NCI-H2081 (cell line): Measurements from ENCODE around the gene SNUPN.
A peak's percentile ranks its signal among the peaks of the same experiment; 100 is the strongest.

Experiments
- DNase-seq, 2 experiments: peaks; one replicate each; lab custom pipeline; 2025; lab: John Stamatoyannopoulos, UW

The SNUPN gene

GRCh38 chr15:75654201-75654907, 28.8 kb upstream of the SNUPN start:
- no peak for DNase-seq

- DNase-seq = no peak
Observed at GRCh38 chr15:75653347-75653913, 27.9 kb upstream of the SNUPN start.

GRCh38 chr15:75651810-75652543, 26.5 kb upstream of the SNUPN start:
- no peak for DNase-seq

DNA sequence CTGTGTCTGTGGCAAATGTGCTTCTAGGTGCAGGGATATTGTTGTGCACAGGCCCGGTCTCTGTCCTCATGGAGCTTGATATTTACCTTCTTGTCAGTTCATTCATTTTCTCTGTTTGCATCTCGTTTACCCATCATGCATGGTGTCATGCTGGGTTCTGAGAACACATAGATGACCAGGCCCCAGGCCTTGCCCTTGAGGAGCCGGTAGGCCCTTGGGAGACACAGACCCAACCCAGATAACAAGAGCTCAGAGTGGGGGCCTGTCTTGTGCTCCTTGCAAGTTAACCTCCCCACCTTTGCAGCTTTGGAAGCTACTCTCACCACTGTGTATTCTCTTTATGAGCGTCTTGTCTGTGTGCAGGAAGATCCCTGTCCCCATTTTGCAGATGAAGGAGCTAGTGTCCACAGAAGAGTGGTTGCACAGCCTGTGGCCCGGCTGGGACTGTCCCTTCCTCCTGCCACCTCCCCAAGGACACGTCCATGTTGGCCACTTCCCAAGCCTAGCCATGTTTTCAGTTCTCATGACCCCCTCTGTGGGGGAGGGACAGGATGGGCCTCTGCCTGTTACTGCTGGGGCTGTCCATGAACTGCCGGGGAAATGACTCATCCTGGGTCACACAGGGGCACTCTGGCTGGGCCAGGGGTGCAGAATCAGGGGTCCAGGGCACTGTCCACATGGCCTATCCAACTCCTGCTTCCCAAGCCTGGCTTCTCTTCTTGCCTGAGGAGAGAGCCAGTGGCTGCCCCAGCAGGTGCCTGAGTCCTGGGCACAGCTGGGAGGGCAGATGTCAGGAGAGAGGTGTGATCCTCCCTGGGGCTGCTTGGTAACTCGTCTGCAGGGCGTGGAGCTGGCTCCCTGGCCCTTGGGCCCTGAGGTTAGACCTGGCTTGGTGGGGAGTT, 25.6 kb upstream of the SNUPN start:
- no peak for DNase-seq

DNA sequence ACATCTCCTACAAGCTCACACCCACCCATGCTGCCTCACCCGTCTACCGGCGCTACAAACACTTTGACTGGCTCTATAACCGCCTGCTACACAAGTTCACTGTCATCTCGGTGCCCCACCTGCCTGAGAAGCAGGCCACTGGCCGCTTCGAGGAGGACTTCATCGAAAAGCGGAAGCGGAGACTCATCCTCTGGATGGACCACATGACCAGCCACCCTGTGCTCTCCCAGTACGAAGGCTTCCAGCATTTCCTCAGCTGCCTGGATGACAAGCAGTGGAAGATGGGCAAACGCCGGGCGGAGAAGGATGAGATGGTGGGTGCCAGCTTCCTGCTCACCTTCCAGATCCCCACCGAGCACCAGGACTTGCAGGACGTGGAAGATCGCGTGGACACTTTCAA, 24.3 kb upstream of the SNUPN start:
- no peak for DNase-seq

GRCh38 chr15:75649045-75649761, 23.7 kb upstream of the SNUPN start:
- DNase-seq = no peak

GRCh38 chr15:75648156-75649000, 22.9 kb upstream of the SNUPN start:
- DNase-seq = no peak

DNA sequence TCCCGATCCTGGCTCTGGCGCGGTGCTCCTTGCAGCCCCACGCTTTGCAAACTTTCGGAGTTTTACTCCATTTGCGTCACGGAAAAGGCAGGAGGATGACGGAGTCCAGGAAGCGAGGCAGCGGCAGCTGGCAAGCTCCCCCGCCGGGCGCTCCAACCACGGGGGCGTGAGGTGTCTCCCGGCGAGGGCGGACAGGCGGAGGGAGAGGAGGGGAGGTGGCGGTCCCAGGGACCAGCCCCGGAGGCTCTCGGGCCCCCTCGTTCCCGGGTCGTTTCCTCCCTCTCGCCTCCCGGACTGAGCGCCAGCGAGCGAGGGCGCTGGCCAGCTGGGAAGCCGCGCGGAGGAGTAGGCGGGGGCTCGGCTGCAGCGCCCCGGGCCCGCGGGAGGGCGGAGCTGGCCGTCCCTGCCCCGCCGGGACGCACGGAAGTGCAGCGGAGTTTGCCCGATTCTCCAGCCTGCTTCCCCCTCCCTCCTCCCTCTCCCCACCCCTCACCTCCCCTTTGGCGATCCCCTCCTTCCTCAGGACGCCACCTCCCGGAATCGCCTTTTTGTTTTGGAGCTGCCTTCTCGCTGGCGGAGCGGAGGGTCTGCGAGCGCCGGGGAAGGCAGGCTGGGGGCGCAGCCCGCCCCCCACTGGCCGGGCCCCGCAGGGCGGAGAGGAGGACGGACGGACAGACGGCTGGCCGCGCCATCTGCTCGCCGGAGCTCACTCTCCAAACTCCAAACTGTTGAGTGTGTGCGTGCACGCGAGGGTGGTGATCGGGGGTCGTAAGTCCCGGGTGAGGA, 22.0 kb upstream of the SNUPN start, which contains the start of gene SNX33:
Gene SNX33, plus strand, starts transcription at position 543 of the 786 bp plus-strand sequence. CDS start 1,191 bp downstream, outside the sequence.
- DNase-seq = peak; percentile 34 to 63

DNA sequence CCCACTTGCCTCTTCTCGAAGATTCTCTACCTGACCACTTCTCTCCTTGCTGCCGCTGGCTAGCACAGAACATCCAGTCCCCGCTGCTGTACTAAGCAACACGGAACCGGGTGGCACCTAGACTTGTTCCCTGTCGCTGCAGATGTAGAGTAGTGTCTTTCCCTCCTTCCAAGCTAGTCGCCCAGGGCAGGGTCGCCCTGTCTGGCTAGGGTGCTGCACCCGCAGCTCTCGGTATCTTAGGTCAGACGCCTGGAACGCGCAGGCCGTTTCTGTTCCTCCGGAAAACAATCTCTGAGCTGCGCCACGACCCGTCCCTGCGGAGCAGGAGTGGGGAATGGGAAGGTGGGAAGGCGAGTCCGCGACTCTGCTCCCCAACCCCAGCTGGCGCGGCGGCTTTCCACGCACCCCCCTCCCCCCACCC, 21.4 kb upstream of the SNUPN start:
- DNase-seq = peak in 1 of 2 experiments; percentile 12

DNA sequence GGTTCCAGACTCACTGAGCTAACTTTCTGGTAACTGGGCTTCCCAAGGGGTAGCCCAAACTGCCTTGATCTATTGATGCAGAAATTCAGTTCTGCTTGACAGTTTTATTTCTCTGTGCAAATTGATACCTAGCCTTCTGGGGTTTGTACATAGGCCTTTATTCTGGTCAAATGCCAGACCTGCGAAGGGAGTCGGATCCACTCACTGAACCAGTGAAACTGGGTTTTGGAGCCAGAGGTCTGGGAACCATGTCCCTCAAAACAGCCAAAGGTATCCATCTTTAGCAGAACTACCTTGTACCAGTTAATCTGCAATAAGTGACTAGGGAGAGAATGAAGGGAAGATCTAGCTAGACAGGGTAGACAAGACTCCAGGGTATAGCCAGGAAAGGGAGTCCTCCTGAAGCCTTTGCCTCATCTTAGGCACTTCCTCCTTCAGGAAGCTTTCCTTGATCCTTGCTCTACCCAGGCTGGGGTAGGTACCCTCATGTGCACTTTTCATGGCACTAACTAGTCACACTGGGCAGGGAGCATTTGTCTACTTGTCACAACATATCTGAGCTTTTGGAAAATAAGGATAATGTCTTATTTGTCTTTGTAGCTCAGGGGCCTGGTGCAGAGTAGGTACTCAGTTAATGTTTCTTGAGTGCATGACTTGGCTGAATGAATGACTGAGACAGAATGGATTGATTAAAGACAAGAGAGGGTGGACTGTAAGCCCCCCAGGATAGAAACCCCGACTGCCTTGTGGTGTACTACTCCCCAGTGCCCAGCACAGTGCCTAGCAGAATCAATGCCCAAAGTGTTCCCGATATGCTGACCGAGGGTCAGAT, 20.8 kb upstream of the SNUPN start:
- no peak for DNase-seq

DNA sequence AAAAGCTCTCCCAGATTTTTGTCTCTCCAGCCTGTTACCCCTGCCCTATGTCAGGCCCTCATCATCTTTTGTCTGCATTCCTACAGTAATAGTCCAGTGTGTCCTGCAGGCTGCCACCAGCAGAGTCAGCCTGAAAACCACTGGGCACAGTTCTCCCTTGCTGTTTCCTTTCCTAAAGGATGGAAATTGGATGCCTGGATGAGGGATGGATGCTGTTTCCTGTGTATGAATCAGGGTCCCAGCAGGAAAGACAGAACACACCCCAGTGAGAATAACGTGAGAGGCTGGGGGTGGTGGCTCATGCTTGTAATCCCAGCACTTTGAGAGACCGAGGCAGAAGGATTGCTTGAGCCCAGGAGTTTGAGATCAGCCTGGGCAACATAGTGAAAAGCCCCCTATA, 18.9 kb upstream of the SNUPN start:
- no peak for DNase-seq

GRCh38 chr15:75641603-75642002, 16.1 kb upstream of the SNUPN start:
- DNase-seq = no peak

DNA sequence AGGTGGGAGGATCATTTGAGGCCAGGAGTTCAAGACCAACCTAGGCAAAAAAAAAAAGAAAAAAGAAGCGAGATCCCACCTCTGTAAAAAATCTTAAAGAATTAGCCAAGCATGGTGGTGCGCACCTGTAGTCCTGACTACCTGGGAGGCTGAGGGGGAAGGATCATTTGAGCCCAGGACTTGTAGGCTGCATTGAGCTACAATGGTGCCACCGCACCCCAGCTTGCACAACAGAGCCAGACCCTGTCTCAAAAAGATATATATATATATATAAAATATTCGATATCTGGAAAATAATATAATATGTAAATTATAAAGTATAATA, 15.6 kb upstream of the SNUPN start:
- no peak for DNase-seq

DNA sequence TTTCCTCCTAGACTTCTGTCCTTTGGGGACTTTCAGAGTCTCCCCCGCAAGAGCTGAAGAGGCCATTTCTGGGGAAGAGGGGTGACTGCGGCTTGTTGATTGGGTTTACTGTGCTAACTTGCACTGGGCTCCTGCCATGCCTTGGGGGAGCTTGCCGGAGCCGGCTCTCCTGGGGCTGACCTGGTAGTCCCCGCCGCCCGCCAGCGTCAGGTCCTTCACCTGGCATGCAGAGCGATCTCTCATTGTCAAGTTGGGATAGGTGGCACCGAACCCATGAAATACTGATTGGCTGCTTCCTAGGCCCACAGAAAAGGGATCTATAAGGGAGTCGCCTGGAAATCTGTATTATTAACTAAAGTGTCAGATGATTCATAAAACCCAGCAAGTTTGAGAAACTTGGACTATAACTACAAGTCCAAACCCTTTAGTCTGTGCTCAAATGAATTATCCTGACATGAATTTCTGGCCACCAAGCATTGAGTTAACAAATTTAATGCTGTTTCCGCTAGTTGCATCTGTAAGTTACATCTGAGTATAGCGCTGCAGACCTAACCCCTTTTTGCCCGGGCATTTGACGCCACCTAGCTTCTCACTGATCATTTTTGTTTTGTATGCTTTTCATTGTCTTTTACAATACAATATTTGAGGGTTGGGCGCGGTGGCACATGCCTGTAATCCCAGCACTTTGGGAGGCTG, 15.1 kb upstream of the SNUPN start:
- peak; percentile 49 to 75 for DNase-seq

DNA sequence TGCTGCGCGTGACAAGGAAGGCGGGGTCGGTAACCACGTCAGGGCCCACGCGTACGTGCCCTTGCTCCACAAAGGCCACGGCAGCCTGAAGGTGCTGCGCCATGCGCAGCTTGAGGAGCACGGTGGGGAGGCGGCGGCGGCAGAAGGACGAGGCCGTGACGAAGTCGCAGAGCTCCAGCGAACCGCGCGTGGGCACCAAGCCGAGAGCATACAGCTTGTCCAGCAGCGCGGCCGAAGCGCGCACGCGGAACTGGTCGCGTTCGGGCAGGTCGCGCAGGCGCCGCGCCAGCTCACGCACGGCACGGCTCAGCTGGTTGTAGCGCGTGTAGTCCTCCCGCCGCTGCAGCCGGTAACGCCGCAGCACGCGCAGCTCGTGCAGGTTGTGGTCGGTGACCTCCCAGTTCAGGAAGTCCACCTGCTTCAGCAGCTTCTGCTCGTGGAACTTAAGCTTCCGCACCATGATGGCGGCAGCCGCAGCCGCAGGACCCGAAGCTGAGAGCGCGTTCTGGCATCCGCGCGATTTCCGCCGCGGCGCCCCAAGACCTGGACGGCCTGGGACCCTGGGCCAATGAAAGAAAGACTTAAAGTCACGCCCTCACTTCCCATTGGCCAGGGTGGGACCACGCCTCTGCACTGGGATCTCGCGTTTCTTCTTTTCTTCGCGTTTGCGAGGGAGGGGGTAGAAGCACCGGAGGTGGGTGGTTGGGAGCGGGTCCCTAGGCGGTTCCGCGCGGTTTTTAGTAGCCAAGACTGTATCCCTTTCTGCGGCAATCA, 14.4 kb upstream of the SNUPN start, which contains the start of gene IMP3:
Gene IMP3, minus strand, starts transcription at position 516 of the 774 bp plus-strand sequence. Its CDS starts 56 bp downstream, at position 460.
- peak; percentile 98 to 99 for DNase-seq

GRCh38 chr15:75639191-75639708, 13.7 kb upstream of the SNUPN start:
- DNase-seq = no peak
